Bronchial epithelial cell (primary cell): ENCODE data around the gene INAFM2. TPM values are rescaled to one million over a fixed set of nuclear protein-coding genes. Genes with fewer than 3 reads are reported as not detected.
A peak's percentile ranks its signal among the peaks of the same experiment; 100 is the strongest.

Experiments
- DNase-seq: peaks from one replicate; pipeline ENCODE4 v3.0.0-alpha.2; 2010; ENCODE audit warnings: low read depth
- FAIRE-seq: peaks from 2 replicates; lab custom pipeline; 2011; peaks lifted over from hg19 to GRCh38; lab: Jason Lieb, UNC
- H3K27me3 ChIP-seq: 2 replicates; pipeline ENCODE4 v1.5.1; 2011; ENCODE audit warnings: low read length; ENCODE audit not compliant: control insufficient read depth, insufficient read depth
- H3K36me3 ChIP-seq: 2 replicates; pipeline ENCODE4 v1.5.1; 2011; ENCODE audit warnings: low read length; ENCODE audit not compliant: control insufficient read depth, insufficient read depth
- H3K4me3 ChIP-seq: 2 replicates; pipeline ENCODE4 v1.5.1; 2011; ENCODE audit warnings: mild to moderate bottlenecking, low read depth, low read length, control low read depth
- total RNA-seq: library from RNA; depleted of rRNA; stranded (reverse); fragments of >200 nt; gene quantifications from 2 replicates; pipeline ENCODE4 v1.2.1, GENCODE V29; 2014
- TF ChIP-seq, protein P1 (sequence below): IDR thresholded peaks from 2 replicates; pipeline ENCODE4 v1.5.1; 2011; ENCODE audit warnings: mild to moderate bottlenecking, moderate library complexity, low read length, control low read depth, inconsistent platforms; ENCODE audit not compliant: insufficient read depth, severe bottlenecking

INAFM2 gene
- total RNA-seq, 1 donor from 2014 or later = 6.3 TPM

DNA sequence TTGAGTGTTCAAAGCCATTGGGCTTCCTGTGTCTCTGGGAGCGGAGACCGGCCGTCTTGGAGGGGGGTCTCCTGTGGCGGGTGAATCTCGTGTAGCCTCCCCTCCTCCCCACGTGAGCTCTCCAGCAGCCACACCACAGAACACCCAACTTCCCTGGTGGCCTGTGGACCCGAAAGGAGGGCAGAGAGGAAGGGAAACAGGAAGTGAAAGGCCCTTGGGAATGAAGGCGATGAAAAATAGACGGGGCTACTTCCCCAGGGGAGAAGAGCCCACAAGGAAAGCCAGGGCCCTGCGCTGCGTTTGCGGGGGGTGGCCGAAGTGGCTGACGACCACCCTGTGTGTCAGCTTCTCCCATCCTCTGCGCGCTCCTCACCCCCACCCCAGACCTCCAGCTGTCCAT, 46.0 kb upstream of the INAFM2 start:
- peaks cover 15% of the 10 kb centered on the region for H3K27me3 ChIP-seq
- TF ChIP-seq, protein P1, sequence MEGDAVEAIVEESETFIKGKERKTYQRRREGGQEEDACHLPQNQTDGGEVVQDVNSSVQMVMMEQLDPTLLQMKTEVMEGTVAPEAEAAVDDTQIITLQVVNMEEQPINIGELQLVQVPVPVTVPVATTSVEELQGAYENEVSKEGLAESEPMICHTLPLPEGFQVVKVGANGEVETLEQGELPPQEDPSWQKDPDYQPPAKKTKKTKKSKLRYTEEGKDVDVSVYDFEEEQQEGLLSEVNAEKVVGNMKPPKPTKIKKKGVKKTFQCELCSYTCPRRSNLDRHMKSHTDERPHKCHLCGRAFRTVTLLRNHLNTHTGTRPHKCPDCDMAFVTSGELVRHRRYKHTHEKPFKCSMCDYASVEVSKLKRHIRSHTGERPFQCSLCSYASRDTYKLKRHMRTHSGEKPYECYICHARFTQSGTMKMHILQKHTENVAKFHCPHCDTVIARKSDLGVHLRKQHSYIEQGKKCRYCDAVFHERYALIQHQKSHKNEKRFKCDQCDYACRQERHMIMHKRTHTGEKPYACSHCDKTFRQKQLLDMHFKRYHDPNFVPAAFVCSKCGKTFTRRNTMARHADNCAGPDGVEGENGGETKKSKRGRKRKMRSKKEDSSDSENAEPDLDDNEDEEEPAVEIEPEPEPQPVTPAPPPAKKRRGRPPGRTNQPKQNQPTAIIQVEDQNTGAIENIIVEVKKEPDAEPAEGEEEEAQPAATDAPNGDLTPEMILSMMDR = no peak
- H3K4me3 ChIP-seq = no peak overlapping the region
- no peak for FAIRE-seq
- H3K36me3 ChIP-seq = peaks cover 29% of the 10 kb centered on the region
- DNase-seq = no peak

DNA sequence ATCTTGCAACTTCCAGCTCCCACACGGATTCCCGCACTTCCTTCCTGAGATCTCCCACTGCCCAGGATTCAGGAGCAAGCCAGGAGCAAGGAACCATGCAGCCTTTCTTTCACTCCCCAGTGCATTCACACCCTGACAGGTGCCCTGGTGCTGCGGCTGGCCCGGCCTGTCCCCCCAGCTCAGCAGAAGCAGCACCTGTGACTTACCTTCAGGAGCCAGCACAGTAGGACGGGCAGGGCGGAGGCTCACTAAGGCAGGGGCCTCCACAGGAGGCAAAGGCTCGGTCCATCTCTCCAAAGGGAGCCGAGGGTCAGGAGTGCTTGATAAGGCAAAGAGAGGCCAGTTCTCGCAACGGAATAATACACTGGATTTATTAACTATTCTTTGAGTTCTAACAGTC, 45.5 kb upstream of the INAFM2 start:
- DNase-seq = no peak
- Histone ChIP-seq H3K36me3 (peaks cover 24% of the 10 kb centered on the region), H3K4me3 (no peak overlapping the region), H3K27me3 (peaks cover 17% of the 10 kb centered on the region)
- TF ChIP-seq, protein P1 = no peak
- FAIRE-seq = no peak

DNA sequence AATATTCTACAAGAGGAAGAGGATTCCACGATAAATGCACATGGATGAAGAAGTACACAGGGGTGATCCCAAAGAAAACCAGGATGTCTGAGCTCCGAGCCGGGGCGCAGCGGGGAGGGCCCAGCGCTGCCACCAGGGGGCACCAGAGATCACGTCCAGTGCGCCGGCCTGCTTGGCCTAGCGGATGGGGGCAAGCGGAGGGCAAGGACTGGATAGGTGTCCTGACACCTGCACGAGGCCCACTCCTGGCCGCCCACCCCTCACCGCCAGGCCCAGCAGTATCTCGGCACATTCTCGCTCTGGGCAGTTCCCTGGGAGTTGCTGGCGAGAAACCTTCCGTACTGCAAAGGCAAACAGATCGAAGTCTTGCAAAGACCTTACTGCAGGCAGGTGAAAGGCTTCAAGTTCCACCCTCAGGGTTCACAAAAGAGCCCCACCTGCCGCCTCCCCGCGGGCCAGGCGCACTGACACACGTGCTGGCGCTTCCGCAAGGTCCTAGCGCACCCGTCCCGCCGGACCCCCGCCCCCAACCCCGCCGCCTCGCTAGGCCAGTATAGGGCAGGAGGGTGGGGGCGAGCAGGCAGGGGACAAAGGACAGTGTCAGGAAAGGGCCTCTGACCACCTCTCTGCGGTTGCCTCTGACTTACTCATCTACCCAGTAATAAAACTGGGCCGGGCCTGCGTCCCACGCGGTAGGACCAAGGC, 43.9 kb upstream of the INAFM2 start:
- TF ChIP-seq, protein P1 = peak; percentile 96
- FAIRE-seq = no peak
- Histone ChIP-seq H3K36me3 (peaks cover 18% of the 10 kb centered on the region), H3K27me3 (peaks cover 25% of the 10 kb centered on the region), H3K4me3 (no peak overlapping the region)
- peak; percentile 25 for DNase-seq

DNA sequence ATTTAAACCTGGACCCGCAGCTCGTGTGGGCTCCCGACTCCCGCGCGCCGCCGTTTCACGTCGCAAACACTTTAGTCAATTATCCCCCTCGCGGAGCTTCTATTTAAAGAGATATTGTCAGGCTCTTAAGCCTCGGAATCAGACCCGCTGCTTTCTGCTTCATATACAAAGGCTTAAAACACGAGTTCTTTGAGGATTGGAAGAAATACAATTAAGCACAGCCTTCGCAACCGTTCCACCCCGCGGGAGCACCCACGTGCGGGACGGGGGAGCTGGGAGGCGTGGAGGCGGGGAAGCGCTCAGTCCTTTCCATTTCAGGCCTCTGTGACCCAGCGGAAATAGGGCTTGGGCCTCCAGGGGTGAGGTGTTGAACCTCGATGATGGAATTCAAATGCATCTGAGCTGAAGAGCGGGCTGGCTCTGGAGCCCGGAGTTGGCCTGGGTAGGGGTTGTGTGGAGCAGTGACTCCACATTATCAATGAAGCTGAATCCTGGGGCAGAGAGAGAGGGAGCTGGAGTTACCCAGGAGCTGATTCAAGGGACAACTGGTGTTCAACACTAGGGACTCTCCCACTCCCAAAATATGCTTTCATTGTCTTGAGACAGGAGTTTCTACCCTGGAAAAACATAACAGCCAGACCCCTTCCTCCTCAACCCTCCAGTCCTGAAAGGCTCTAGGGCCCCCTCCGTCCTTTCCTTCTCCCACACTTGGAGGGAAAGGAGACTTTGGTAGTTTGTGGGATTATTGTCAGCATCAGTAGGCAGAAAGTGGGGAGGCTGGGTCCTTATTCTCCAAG, 43.0 kb upstream of the INAFM2 start:
- FAIRE-seq (peak; percentile 7), DNase-seq (no peak)
- H3K36me3 ChIP-seq = peaks cover 18% of the 10 kb centered on the region
- TF ChIP-seq, protein P1 = no peak
- H3K27me3 ChIP-seq = peaks cover 25% of the 10 kb centered on the region
- H3K4me3 ChIP-seq = no peak overlapping the region

DNA sequence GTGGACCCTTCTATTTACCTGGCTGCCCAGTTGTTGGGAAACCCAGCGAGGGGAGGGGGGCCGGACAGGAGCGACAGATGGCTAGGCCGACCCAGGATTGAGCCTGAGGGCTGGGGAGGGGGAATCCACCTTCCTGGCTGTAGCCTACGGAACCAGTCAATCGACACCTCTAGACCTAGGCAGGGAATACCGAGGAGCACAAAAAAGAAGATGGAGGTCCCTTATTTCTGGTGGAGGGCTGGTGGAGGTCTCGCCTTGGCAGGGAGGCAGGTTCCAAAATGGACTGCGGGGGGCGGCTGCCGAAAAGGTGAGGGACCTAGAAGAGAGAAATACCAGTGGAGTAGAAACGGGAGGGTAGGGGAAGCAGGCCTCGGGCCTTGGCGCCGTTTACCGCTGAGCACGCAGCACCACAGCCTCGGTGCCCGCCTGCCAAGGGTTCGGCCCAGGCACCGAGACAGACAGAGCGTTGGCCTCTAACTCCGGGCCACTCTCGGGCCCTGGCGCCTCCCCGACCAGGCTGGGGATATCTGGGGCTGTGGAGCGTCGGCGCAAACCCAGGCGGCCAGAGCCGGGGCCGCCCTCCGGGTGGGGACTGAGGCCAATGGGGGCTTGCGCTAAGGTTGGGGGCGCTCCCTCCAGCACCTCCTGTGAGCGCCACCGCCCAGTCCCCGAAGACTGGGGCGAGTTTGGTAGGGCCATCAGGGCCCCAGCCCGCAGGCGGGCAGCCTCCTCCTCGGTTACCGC, 42.3 kb upstream of the INAFM2 start:
- FAIRE-seq = no peak
- H3K4me3 ChIP-seq = no peak overlapping the region
- H3K27me3 ChIP-seq = peaks cover 25% of the 10 kb centered on the region

More for the DNA sequence above, 42.3 kb upstream of the INAFM2 start:
- H3K36me3 ChIP-seq = peaks cover 11% of the 10 kb centered on the region
- no peak for DNase-seq
- TF ChIP-seq, protein P1 = no peak
